ENCODE results near the gene FER1L5. TPM values are rescaled to one million over a fixed set of nuclear protein-coding genes. Genes with fewer than 3 reads are reported as not detected.

The FER1L5 gene
- total RNA-seq, 2 experiments from 2014 or later, result not detected

DNA sequence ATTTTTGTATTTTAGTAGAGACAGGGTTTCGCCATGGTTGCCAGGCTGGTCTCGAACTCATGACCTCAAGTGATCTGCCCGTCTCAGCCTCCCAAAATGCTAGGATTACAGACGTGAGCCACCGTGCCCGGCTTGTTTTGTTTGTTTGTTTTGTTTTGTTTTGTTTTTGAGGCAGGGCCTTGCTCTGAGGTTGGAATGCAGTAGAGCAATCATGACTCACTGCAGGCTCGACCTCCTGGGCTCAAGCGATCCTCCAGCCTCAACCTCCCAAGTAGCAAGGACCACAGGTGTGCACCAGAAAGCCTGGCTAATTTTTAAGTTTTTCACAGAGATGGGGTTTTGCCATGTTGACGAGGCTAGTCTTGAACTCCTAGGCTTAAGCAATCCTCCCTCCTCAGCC is 109.2 kb downstream of the FER1L5 start:
- no peak for DNase-seq
- Mint-ChIP-seq H3K27ac (no peak overlapping the region), H3K36me3 (ENCODE audit: low read depth) (no peaks in the 10 kb centered on the region), H3K27me3 (peaks cover 2% of the 10 kb centered on the region), H3K9me3 (no peaks in the 10 kb centered on the region), H3K4me3 (no peak overlapping the region), H3K4me1 (ENCODE audit: low read depth) (no peaks in the 10 kb centered on the region)
- no peak for ATAC-seq
- POLR2A ChIA-PET, result no interaction called here
- TF ChIP-seq, protein P1, sequence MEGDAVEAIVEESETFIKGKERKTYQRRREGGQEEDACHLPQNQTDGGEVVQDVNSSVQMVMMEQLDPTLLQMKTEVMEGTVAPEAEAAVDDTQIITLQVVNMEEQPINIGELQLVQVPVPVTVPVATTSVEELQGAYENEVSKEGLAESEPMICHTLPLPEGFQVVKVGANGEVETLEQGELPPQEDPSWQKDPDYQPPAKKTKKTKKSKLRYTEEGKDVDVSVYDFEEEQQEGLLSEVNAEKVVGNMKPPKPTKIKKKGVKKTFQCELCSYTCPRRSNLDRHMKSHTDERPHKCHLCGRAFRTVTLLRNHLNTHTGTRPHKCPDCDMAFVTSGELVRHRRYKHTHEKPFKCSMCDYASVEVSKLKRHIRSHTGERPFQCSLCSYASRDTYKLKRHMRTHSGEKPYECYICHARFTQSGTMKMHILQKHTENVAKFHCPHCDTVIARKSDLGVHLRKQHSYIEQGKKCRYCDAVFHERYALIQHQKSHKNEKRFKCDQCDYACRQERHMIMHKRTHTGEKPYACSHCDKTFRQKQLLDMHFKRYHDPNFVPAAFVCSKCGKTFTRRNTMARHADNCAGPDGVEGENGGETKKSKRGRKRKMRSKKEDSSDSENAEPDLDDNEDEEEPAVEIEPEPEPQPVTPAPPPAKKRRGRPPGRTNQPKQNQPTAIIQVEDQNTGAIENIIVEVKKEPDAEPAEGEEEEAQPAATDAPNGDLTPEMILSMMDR (IDR thresholded peaks at IDR 0.05), result no peak
- CTCF ChIA-PET, result no interaction called here
- intact Hi-C loops (cut with micrococcal nuclease), result no loop called here

DNA sequence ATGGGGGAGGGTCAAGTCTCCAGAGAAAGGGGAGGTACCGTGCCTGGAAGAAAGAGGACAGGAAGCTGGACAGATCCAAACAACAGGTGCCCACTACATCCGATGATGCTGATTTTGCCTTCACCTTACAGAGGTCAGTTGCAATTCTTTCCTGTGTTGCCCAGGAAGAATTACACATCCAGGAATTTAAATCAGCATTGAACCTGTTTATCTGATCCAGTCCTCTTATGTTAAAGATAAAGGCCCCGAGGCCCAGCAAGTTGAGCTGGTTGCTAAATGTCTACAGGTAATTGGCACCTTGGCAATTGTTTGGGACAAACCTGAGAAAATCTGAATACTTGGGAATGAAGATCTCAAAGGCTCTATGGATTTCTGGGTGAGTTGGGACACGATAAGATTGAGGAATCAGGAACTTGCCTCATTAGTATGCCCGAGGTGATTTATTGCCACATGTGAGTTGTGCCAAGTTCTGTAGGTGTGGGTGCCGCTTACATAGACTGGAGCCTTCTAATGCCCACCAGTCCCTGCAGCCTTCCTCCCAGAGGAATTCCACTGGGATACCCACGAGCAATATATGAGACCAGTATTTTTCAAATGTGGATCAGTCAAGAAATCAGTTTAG is 111.2 kb downstream of the FER1L5 start:
- no peak for ATAC-seq
- ChIA-PET POLR2A (no interaction called here), CTCF (no interaction called here)
- Mint-ChIP-seq H3K36me3 (ENCODE audit: low read depth) (no peaks in the 10 kb centered on the region), H3K9me3 (no peaks in the 10 kb centered on the region), H3K27ac (no peak overlapping the region), H3K27me3 (peaks cover 2% of the 10 kb centered on the region), H3K4me1 (ENCODE audit: low read depth) (peaks cover under 1% of the 10 kb centered on the region), H3K4me3 (no peak overlapping the region)
- intact Hi-C loops (cut with micrococcal nuclease), result no loop called here
- TF ChIP-seq, protein P1 (IDR thresholded peaks at IDR 0.05), result no peak
- no peak for DNase-seq

DNA sequence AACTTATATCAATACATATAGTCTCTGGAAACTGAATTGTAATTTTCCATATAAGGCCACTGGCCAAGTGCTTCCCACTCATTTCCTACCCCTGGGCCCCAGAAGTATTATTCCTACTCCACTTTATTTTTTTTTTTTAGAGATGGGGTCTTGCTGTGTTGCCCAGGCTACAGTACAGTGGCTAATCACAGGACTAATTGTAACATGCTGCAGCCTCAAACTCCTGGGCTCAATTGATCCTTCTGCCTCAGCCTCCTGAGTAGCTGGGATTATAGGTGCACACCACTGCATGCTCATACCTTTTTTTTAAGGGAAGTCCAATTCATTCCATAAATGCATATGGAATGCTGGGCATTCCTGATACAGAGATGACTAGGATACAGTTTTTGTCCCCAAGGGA is 111.8 kb downstream of the FER1L5 start:
- CTCF ChIA-PET, result no interaction called here

More for the DNA sequence above, 111.8 kb downstream of the FER1L5 start:
- POLR2A ChIA-PET, result no interaction called here
- Mint-ChIP-seq H3K36me3 (ENCODE audit: low read depth) (no peaks in the 10 kb centered on the region), H3K27ac (no peak overlapping the region), H3K9me3 (no peaks in the 10 kb centered on the region), H3K4me1 (ENCODE audit: low read depth) (peaks cover 6% of the 10 kb centered on the region), H3K4me3 (no peak overlapping the region), H3K27me3 (peaks cover 2% of the 10 kb centered on the region)
- no peak for ATAC-seq
- TF ChIP-seq, protein P1 (IDR thresholded peaks at IDR 0.05), result no peak
- DNase-seq, result no peak
- intact Hi-C loops (cut with micrococcal nuclease), result no loop called here

Other genes starting within 250 kb of the FER1L5 start
- under 1 TPM in 1 of 2 experiments, not detected in 1; 0.25 TPM for gene NEURL3, start 137.4 kb upstream of the FER1L5 start, total RNA-seq
- gene ARID5A, start 106.0 kb upstream of the FER1L5 start, total RNA-seq, result 10 to 100 TPM; 61.5 to 64.3 TPM
- 10 to 100 TPM; 37.8 to 39.8 TPM for gene KANSL3, start 4.5 kb upstream of the FER1L5 start, total RNA-seq
- 1 to 10 TPM; 4.4 to 6.1 TPM for gene LMAN2L, start 97.3 kb downstream of the FER1L5 start, total RNA-seq
- 1 to 10 TPM; 5.1 to 5.8 TPM for gene CNNM4, start 118.1 kb downstream of the FER1L5 start, total RNA-seq
- 10 to 100 TPM; 15.8 to 19.3 TPM for gene CNNM3, start 173.5 kb downstream of the FER1L5 start, total RNA-seq
- 1 to 10 TPM; 5.3 to 5.7 TPM for gene ANKRD23, start 201.3 kb downstream of the FER1L5 start, total RNA-seq
- 10 to 100 TPM; 22.6 TPM for gene ANKRD39, start 215.3 kb downstream of the FER1L5 start, total RNA-seq
- 10 to 100 TPM; 10.4 to 12.4 TPM for gene SEMA4C, start 227.3 kb downstream of the FER1L5 start, total RNA-seq

Measured in activated CD8-positive, alpha-beta T cell treated with anti-CD3 and anti-CD28 coated beads for 36 hours (primary cell).